G401 (cell line): ENCODE data around the gene FBP1. TPM values are rescaled to one million over a fixed set of nuclear protein-coding genes. Genes with fewer than 3 reads are reported as not detected.
A peak's percentile ranks its signal among the peaks of the same experiment; 100 is the strongest.
"Not testable (repeated sequence)": the region's sequence is repeated elsewhere in the genome, so short reads cannot be mapped to it uniquely, and the experiment has no call there.

Source experiments
- DNase-seq: peaks from one replicate; pipeline ENCODE4 v3.0.0-alpha.2; 2015; ENCODE audit warnings: low spot score
- in situ Hi-C: cut with HindIII; loops from 2 replicates; pipeline ENCODE4 v1.10.0; 2016; ENCODE audit warnings: low sequenced_read_pairs, mixed read lengths
- total RNA-seq: library from RNA; depleted of rRNA; stranded (reverse); fragments of >200 nt; shearing (Covaris generic); gene quantifications from 2 replicates; pipeline ENCODE4 v1.2.3, GENCODE V29; 2014

Gene FBP1
- total RNA-seq, 1 experiment from 2014 or later, result 1.3 TPM

DNA sequence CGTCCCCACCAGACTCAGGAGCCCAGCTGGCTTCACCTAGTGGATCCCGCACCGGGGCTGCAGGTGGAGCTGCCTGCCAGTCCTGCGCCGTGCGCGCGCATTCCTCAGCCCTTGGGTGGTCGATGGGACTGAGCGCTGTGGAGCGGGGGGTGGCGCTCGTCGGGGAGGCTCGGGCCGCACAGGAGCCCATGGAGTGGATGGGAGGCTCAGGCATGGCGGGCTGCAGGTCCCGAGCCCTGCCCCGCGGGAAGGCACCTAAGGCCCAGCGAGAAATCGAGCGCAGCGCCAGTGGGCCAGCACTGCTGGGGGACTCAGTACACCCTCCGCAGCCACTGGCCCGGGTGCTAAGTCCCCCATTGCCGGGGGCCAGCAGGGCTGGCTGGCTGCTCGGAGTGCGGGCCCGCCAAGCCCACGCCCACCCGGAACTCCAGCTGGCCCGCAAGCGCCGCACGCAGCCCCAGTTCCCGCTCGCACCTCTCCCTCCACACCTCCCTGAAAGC is 48.2 kb downstream of the FBP1 start:
- in situ Hi-C loops, DNase-seq: not testable (repeated sequence)

DNA sequence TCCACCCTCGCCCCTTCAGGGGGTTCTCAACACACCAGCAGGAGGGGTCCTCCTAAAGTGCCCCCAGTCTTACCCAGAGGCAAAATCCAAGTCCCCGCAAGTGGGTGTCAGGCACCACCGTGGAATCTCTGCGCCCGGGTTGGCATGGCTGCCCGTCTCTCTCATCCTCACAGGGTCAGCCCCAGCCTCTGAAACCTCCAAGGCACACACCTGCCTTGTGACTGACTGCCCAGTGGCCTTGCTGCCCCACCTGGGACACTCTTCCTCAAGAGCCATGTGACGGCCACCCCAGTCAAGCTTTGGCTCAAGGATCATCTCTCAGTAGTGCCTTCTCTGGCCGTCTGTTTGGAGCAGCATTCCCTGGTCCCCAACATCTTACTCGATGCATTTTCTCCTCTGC is 50.6 kb downstream of the FBP1 start:
- DNase-seq, result no peak
- in situ Hi-C loops, result no loop called here

DNA sequence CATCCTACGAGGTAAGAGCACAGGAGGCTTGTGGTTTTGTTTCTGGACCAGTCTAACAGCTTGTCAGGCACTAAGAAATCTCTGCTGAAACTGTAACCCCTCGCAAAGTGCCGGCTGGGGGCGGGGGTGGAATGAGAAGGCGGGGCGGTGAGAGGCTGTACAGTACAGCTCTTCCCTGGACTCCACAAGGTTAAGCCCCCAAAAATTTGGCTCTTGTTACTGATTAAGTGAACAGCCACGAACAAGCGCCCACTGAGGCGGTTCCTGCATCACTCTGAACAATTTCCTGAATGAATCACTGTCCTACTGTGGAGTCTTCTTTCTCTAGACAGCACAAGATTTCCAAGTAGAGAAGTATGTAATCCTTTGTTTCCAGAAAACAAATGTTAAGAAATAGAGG is 52.5 kb downstream of the FBP1 start:
- in situ Hi-C loops, result no loop called here
- no peak for DNase-seq

DNA sequence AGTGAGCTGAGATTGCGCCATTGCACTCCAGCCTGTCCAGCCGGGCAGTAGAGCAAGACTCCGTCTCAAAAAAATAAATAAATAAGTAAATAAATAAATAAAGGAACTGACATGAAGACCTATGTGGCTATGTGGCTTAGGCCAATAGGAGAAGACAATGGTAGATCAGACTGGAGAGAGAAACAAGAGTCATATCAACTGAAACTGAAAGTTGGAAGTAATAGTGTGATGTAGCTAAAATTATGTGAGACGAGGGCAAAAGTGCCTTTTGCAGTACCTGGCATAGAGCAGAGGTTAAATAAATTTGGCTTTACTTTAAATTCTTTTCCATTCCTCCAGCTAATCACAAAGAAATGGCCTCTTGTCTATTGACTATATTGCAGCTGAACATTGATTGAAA is 53.0 kb downstream of the FBP1 start:
- in situ Hi-C loops, result no loop called here
- no peak for DNase-seq

DNA sequence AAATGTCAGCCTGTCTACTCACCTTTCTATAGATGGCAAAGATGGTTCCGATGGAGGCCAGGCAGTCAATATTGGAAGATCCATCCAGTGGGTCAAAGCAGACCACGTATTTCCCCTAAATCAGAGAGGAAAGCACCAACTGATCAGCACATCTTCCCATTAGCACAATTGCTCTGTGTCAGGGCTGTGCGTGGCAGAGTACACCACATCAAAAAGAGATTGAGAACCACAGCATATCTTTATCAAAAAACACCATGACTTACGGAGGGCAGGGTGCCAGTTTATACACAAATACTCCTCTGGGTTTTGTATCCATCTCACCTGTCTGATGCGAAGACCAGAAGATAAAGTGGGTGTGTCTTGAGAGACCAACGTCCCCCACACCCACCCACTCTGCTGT is 54.8 kb downstream of the FBP1 start:
- DNase-seq, result no peak
- in situ Hi-C loops, result no loop called here

DNA sequence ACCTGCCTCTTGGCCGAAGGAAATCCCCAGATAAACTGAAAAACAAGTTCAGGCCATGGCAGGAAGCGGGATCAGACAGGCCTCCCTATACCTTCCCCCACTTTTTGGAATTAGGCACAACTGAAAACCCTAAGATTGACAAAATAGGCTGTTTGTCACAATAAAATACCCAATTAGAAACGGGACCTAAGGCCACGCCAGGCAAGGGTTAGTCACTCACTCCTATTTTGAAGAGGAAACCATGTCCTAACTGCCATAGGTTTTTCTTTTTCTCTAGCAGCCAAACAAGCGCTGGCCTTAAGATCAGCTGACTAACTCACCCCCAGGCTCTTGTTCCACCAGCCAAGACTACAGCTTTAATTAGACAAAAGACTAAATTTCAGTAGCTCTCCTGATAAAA is 57.6 kb downstream of the FBP1 start:
- no peak for DNase-seq
- in situ Hi-C loops, result no loop called here

DNA sequence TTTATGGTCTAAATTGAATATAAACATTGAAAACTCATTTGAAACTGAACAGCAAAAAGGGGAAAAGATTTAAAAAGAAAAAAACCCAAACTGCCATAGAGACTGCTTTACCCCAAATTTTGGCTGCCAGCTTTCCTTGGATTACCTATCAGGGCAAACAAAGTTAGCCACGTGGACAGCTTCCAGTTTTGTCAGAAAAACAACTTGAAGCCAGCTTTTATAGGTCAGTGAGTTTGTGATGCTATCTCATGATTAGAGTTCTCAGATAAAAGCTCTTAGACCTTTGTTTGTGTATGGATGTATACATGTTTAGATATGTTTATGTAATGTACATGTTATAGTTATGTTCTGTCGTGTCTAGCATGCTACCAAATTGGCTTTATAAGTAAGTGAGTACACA is 61.7 kb downstream of the FBP1 start:
- in situ Hi-C loops, result no loop called here
- DNase-seq, result no peak

DNA sequence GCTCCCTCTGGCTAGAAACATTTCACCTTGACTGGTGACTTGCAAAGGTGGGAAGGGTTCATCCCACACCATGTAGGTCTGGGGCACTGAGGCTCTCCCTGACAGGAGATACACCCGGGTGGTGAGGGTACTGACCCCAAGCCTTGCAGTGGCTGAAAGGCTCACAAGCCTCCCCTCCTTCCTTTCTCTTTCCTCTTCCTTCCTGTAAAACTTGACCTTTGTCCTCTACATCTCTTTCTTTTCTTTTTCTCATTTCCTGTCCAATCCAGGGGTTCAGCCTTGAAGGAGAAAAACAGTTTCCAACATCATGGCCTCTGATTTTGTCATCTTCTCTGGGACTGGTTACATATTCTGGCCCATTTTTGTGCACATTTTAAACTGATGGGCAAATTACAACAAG is 62.3 kb downstream of the FBP1 start:
- in situ Hi-C loops, result no loop called here
- DNase-seq, result no peak

DNA sequence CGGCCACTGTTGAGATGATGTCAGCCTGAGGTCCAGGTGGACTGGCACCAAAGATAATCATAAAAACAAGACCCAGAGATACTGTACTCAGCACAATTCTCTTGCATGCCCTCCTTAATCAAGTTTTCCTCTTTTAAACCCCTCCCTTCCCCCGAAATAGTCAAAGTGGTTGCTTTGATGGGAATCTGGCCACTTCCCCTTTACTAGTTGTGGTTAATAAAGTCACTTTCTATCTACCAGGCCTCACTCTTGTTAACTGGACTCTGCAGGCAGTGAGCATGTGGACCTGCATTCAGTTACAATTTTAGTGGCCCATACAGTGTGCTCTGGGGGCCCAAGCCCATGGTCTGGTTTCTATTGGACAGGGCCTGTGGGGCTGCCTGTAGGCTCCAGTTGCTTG is 63.2 kb downstream of the FBP1 start:
- no peak for DNase-seq
- in situ Hi-C loops, result no loop called here

DNA sequence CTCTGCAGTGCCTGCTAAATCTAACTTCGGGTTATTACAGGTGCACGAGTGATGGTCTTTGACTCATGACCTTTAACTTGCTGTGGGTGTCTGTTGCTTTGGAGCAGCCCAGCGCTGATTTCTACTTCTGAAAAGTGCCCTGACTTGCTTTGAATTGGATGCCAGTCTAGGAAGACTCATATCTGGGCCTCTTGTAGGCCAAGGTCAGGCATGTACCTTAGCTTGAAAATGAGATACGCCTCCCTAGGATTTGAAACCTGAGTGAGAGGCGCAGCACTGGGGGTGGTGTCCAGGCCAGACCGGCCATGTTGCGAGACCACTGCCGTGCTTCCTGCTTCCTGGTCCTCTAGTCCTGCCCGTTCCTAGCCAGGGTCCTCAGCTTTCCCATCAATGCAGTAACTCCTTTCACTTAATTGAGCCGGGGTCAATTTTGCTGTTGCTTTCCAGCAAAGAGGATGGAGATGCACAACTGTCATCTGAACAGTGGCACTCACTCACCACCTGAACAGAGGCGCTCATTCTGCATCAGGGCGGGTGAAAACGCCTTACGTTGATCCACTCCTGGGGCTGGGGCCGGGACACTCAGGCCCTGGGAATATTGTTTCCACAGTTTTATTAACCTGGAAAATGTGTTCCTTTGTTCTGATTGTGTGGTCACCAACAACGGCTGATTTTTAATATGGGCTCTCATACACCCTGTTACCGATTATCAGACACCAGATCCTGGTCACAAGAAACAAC is 70.2 kb downstream of the FBP1 start:
- in situ Hi-C loops, result no loop called here
- no peak for DNase-seq

DNA sequence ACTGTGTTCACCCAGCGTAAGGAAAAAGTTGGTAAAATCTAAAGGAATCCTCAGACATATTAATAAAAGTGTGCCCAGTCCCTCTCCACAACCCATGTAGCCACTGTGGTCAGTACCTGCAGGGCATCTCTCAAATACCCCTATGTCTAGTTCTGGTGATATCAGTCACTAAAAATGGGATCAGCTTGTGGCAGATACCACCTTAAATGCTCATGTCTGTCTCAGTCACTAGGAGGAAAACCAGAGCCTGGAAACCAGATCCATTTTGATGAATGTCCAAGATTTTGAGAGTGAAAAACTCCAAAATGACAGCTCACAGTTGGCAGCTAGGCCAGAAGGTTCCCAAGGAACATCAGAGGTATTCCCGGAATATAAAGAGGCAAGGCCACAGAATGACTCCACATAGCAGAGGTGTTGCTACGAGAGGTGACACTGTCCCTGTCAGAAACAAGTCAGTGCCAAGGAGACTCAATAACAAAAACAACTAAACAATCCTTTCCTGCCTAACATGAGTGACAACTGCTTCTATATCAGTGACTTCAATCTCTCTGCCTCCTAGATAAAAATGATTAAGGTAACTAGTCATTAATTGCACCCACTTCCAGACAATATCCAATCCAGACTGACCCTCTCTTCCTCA is 70.9 kb downstream of the FBP1 start:
- no peak for DNase-seq
- in situ Hi-C loops, result no loop called here

DNA sequence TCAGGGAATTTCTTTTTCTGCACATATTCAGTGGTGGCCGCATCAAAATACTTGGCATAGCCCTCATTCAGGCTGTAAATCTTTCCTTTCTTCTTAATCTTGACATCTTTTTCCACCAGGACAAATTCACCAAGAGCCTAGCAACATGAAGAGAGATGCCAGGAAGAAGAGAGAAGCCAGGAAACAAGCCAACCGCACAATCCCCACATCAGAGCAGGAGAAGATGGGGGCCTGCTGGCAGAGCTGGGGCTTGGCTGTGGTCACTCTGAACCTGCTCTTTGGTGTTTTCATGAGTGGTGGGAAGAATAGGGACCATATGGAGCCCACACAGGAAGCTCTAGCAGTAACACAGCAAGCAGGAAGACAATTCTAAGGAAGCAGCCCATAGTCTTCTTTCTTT is 72.0 kb downstream of the FBP1 start:
- no peak for DNase-seq
- in situ Hi-C loops, result no loop called here

DNA sequence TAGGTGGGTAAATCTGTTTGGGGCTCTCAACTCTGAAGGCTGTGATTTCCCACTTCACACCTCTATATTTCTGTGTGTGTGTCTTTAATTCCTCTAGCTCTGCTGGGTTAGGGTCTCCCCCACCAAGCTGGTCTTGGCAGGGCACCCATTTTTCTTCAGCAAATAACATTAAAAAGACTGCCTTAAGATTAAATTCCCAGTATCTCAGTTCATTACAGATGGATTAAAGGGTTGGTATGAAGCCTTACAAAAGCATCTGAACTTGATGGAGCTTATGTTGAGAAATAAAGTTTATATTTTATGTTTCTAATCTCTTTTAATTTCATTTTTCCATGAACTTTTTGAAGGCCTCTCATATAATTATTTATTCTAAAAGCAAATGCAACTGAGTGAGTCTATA is 72.8 kb downstream of the FBP1 start:
- in situ Hi-C loops, result no loop called here
- no peak for DNase-seq

DNA sequence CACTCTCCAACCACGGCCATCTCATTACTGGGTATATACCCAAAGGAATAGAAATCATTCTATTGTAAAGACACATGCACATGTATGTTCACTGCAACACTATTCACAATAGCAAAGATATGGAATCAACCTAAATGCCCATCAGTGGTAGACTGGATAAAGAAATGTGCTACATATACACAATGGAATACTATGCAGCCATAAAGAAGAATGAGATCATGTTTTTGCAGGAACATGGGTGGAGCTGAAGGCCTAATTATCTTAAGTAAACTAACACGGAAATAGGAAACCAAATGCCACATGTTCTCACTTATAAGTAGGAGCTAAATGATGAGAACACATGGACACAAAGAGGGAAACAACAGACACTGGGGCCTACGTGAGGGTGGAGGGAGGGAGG is 75.0 kb downstream of the FBP1 start:
- DNase-seq, in situ Hi-C loops: not testable (repeated sequence)

DNA sequence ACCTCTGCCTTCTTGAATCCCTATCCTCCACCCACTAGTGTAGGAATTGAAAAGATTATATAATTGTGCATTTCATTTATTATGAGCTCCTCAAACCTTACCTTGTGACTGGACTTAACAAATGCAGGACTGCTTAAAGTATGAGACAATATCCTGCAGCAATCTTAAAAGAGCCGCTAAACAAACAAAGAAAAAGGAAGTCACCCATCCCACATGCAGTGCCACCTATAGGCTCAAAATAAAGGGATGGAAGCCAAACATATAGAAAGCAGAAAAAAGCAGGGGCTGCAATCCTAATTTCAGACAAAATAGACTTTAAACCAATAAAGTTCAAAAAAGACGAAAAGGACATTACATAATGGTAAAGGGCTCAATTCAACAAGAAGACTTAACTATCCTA is 75.8 kb downstream of the FBP1 start:
- in situ Hi-C loops, result no loop called here
- no peak for DNase-seq

DNA sequence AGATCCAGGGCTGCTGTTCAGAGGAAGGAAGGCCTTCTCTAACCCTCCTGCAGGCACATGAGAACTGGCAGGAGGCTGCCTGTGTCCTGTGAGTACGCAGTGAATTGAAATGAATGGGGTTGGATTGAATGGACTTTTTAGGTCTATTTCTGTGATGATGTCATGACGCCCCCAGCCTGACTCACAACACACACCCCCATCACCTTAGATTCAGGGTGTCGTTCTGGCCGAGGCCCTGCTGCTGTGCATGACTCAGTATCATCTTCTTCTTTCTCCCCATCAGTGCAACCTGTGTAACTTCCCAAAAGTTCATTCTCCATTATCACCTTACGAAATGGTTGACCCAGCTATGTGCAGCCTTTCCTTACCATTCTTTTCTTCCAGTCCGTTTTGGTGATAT is 79.1 kb downstream of the FBP1 start:
- DNase-seq, result no peak
- in situ Hi-C loops, result no loop called here

DNA sequence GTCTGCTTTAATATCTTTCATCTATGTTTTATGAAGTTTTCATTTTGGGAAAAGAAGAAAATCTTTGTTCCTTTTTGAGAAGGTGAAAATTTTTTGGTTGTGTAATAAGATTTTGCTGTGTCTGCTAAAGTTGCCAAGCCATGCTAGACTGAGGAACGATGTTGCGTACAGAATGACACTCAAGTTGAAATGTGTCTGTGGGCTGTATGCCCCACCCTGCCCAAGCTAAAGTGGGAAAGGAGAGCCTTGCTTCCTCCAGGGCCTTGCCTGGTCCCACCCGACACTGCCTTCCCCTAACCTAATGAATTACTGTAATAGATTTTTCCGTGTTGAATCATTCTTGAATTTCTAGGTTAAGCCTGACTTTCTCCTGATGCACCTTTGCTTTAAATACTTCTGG is 81.9 kb downstream of the FBP1 start:
- in situ Hi-C loops, result no loop called here
- no peak for DNase-seq

DNA sequence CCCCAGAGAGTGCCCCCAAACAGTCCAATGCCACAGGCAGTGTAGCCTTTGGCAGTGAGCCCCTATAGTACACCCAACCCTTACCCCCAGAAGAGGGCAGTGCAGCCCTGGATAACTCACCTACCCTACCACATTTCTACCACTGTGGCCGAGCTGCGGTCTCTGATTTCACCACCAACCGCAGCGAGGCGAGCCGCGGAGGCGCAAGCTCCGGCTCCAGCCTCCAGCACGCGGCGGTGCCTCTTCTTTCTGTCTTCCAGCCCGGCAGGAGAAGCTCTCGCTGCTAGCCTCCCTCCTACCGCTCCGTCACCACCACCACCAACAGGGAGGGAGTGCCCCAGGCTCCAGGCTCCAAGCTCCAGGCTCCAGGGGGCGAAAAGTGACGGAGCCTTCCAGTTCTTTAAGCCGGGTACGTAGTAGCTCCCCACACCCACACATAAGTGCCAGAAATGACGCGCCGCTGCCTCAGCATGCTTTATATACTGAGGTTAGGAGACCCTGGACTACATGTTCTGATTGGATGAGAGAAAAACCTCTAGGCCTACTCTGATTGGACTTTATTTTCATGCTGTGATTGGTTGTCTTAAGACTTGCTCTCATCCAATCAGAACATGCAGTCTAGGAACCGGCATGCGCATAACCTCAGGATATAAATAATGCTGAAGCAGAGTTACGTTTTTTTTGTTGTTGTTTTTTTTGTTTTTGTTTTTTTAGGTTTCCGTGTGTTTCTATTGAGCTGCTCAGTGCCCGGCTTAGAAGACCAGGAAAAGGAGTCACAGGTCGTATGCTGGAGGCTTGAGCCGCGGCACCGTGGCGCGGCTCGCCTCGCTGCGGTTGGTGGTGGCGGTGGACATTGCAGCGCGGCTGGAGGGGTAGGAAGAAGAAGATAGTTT is 84.6 kb downstream of the FBP1 start, which contains the start of gene PCAT7:
TSS of gene PCAT7 (plus strand) at position 645 of the 893 bp plus-strand sequence.
- peak; percentile 37 for DNase-seq
- in situ Hi-C loops, result no loop called here

DNA sequence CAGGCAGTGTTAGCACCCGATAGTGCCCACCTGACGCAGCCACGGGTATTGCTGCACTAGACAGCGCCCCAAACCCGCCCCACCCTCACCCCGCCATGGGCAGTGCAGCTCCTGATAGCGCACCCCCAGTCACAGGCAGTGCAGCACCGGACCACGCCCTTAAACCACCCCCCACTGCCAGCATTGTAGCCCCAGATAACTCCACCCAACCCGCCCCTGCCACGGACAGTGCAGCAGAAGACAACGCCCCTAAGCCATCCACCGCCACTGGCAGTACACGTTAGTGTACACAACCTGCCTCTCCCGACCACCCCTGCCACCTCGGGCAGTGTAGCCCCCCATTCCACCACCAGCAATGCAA is 85.3 kb downstream of the FBP1 start:
- no peak for DNase-seq
- in situ Hi-C loops, result no loop called here
